ENCODE data around the gene ABLIM1.
A peak's percentile ranks its signal among the peaks of the same experiment; 100 is the strongest.

Gene ABLIM1

DNA sequence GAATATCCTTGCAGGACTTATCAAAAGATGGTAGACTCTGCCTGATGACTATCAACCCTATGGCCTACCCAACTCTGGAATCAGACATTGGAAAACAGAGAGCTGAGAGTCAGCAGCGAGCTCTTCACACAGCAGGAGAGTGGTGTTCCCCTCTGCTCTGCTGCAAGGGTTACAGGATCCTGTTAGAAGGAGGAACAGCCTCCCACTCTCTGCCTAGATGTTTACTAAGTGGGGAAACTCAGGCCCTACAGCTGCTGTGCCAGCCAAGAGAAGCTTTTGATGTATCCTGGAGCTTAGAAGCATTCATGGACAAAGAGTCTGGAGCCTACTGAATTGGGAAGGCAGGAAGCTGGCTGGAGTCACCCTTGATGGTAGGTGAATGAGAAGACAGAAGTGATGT, 104.6 kb downstream of the ABLIM1 start:
- Histone ChIP-seq H3K9me3 (ENCODE audit: control insufficient read depth, low read length) (no peaks in the 10 kb centered on the region), H3K4me3 (ENCODE audit: insufficient read depth, low read depth, low read length, poor library complexity, severe bottlenecking) (no peak overlapping the region), H3K4me1 (ENCODE audit: control insufficient read depth, insufficient read depth, low read length, poor library complexity, severe bottlenecking) (no peaks in the 10 kb centered on the region), H3K36me3 (ENCODE audit: control insufficient read depth, insufficient read depth, low read length) (no peaks in the 10 kb centered on the region), H3K27ac (ENCODE audit: insufficient read depth, low read length, poor library complexity, severe bottlenecking) (no peak overlapping the region), H3K27me3 (replicated peaks; ENCODE audit: control insufficient read depth, insufficient read depth, low read length, poor library complexity, severe bottlenecking) (no peaks in the 10 kb centered on the region)
- DNase-seq = no peak

DNA sequence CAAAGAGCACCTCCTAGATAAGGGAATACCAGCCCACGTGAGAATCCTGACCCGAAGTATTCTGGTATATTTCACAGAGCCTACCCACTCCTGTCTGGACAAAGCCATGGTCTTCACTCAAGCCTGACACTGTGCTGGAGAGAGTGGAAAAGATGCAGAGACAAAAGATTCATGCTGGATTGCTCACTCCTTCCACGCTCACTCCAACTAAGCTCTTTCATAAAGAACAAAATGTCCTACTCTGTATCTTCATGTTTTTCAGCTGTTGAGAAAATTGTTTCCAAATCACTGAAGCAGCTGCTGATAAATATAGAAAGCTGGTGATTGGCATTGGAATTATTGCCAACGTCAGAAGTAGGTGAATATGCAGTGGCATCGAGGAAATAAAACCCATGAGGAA, 106.0 kb downstream of the ABLIM1 start:
- H3K4me1 ChIP-seq (ENCODE audit: control insufficient read depth, insufficient read depth, low read length, poor library complexity, severe bottlenecking) = no peaks in the 10 kb centered on the region
- DNase-seq = no peak
- no peak overlapping the region for H3K4me3 ChIP-seq (ENCODE audit: insufficient read depth, low read depth, low read length, poor library complexity, severe bottlenecking)
- no peak overlapping the region for H3K27ac ChIP-seq (ENCODE audit: insufficient read depth, low read length, poor library complexity, severe bottlenecking)
- H3K27me3 ChIP-seq (replicated peaks; ENCODE audit: control insufficient read depth, insufficient read depth, low read length, poor library complexity, severe bottlenecking) = no peaks in the 10 kb centered on the region
- H3K9me3 ChIP-seq (ENCODE audit: control insufficient read depth, low read length) = no peaks in the 10 kb centered on the region
- H3K36me3 ChIP-seq (ENCODE audit: control insufficient read depth, insufficient read depth, low read length) = no peaks in the 10 kb centered on the region

DNA sequence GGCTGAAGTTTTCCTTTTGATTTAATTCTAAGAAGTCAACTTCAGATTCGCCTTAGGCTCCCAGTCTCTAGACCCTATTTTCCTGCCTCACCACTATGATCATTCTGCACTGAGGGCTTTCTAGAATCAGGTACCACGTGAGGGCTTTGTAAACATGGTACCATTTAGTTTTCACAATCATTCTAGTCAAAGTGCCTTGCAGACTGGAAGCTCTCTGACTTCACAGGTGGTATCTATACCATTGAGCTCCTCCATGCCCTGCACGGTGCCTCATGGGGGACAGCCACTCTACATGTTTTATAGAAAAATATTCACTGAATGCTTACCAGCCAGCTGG, 106.5 kb downstream of the ABLIM1 start:
- no peak for DNase-seq
- H3K4me1 ChIP-seq (ENCODE audit: control insufficient read depth, insufficient read depth, low read length, poor library complexity, severe bottlenecking) = no peaks in the 10 kb centered on the region
- no peaks in the 10 kb centered on the region for H3K36me3 ChIP-seq (ENCODE audit: control insufficient read depth, insufficient read depth, low read length)
- H3K27ac ChIP-seq (ENCODE audit: insufficient read depth, low read length, poor library complexity, severe bottlenecking) = no peak overlapping the region
- H3K27me3 ChIP-seq (replicated peaks; ENCODE audit: control insufficient read depth, insufficient read depth, low read length, poor library complexity, severe bottlenecking) = no peaks in the 10 kb centered on the region
- H3K9me3 ChIP-seq (ENCODE audit: control insufficient read depth, low read length) = no peaks in the 10 kb centered on the region
- no peak overlapping the region for H3K4me3 ChIP-seq (ENCODE audit: insufficient read depth, low read depth, low read length, poor library complexity, severe bottlenecking)

DNA sequence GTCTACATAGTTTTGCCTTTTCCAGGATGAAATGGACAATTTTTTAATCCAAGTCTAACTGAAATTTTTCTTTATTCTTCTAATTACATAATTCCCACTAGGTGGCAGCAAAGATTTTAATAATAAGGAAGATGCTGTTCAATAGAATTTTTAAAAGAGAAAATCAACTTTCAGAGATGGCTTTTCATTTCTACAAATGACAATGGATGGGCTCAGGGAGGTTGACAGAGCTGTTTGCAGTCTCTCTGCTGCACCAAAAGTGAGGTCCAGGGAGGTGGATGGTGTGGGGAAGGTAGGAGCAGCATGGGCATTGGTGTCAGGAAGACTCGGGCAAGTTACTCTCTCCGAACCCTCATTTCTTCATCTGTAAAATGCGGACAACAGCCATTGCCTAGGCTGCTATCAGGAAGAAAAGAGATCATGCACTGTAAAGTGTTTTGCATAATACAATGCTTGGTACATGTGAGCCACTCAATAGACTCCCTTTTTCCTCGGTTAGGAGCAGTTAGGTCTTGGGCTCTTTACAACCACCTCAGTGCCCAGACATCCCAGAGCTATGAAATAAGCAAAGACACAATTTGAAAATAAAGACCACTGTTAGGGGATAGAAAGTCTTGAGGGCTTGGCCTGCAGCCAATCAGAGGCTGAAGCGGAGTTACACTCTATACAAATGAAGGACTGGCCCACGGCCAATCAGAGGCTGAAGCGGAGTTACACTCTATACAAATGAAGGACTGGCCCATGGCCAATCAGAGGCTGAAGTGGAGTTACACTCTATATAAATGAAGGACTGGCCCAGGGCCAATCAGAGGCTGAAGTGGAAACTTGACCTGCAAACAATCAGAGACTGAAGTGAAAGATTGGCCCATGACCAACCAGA, 107.1 kb downstream of the ABLIM1 start:
- no peak for DNase-seq

DNA sequence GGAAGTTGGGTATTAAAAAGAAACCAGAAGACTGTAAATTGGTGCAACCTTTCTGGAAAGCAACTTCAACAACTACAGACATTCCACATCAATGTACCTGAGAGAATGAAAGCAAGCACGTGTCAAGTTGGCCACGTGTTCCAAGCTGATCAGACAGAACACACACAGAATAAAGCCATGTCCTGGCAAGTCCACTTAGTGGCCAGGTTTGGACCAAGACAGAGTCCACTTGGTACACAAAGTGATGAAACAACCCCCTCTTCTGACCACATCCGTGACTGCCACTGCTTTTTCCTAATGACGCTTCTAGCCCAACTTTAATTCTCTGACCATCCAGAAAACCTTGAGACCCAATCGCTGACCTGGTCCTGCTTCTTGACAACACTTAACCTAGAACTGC, 109.4 kb downstream of the ABLIM1 start:
- no peak overlapping the region for H3K4me3 ChIP-seq (ENCODE audit: insufficient read depth, low read depth, low read length, poor library complexity, severe bottlenecking)
- no peak overlapping the region for H3K27ac ChIP-seq (ENCODE audit: insufficient read depth, low read length, poor library complexity, severe bottlenecking)
- DNase-seq = no peak
- no peaks in the 10 kb centered on the region for H3K36me3 ChIP-seq (ENCODE audit: control insufficient read depth, insufficient read depth, low read length)
- H3K27me3 ChIP-seq (replicated peaks; ENCODE audit: control insufficient read depth, insufficient read depth, low read length, poor library complexity, severe bottlenecking) = no peaks in the 10 kb centered on the region
- no peaks in the 10 kb centered on the region for H3K9me3 ChIP-seq (ENCODE audit: control insufficient read depth, low read length)
- peaks cover 17% of the 10 kb centered on the region for H3K4me1 ChIP-seq (ENCODE audit: control insufficient read depth, insufficient read depth, low read length, poor library complexity, severe bottlenecking)

More for the DNA sequence above, 107.1 kb downstream of the ABLIM1 start:
- Histone ChIP-seq H3K9me3 (ENCODE audit: control insufficient read depth, low read length) (no peaks in the 10 kb centered on the region), H3K27me3 (replicated peaks; ENCODE audit: control insufficient read depth, insufficient read depth, low read length, poor library complexity, severe bottlenecking) (no peaks in the 10 kb centered on the region), H3K36me3 (ENCODE audit: control insufficient read depth, insufficient read depth, low read length) (no peaks in the 10 kb centered on the region), H3K27ac (ENCODE audit: insufficient read depth, low read length, poor library complexity, severe bottlenecking) (no peak overlapping the region), H3K4me1 (ENCODE audit: control insufficient read depth, insufficient read depth, low read length, poor library complexity, severe bottlenecking) (no peaks in the 10 kb centered on the region), H3K4me3 (ENCODE audit: insufficient read depth, low read depth, low read length, poor library complexity, severe bottlenecking) (no peak overlapping the region)

DNA sequence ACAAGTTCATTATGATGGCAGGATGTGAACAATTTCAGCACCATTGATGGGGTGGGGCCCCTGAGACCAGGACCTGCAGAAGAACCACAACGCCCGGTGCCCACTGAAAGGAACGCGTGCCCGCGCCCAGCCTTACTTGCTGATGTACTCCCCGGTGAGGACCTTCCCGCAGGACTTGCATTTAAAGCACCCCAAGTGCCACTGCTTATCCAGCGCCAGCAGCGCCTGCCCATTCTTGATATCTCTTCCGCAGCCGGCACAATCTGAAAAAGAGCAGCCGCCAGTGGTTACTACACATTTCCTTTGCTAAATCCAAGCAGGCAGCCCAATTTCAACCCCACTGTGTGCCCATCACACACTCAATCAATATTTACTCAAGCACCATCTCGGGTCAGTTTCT, 110.6 kb downstream of the ABLIM1 start:
- peaks cover 28% of the 10 kb centered on the region for H3K4me1 ChIP-seq (ENCODE audit: control insufficient read depth, insufficient read depth, low read length, poor library complexity, severe bottlenecking)
- no peaks in the 10 kb centered on the region for H3K27me3 ChIP-seq (replicated peaks; ENCODE audit: control insufficient read depth, insufficient read depth, low read length, poor library complexity, severe bottlenecking)
- no peak for DNase-seq

DNA sequence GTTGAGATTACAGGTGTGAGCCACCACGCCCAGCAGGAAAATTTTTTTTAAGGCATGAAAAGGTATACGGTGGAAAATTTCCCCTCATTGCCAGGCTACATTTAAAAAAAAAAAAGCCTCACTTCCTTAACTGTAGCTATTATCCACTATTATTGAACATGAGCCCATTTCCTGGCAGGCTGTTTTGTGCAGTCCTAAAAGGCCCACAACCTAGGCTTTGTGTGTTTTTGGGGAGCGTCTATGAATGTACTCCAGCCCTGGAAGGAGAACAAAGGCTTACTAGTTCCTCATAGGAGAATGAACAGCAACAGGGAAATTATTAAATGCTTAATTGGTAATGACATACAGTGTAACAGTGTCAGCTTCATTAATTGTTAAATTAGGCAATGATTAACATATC, 111.0 kb downstream of the ABLIM1 start:
- H3K27ac ChIP-seq (ENCODE audit: insufficient read depth, low read length, poor library complexity, severe bottlenecking) = no peak overlapping the region
- no peaks in the 10 kb centered on the region for H3K9me3 ChIP-seq (ENCODE audit: control insufficient read depth, low read length)
- H3K36me3 ChIP-seq (ENCODE audit: control insufficient read depth, insufficient read depth, low read length) = no peaks in the 10 kb centered on the region
- no peak for DNase-seq
- no peaks in the 10 kb centered on the region for H3K27me3 ChIP-seq (replicated peaks; ENCODE audit: control insufficient read depth, insufficient read depth, low read length, poor library complexity, severe bottlenecking)
- no peak overlapping the region for H3K4me3 ChIP-seq (ENCODE audit: insufficient read depth, low read depth, low read length, poor library complexity, severe bottlenecking)
- peaks cover 33% of the 10 kb centered on the region for H3K4me1 ChIP-seq (ENCODE audit: control insufficient read depth, insufficient read depth, low read length, poor library complexity, severe bottlenecking)

More for the DNA sequence above, 110.6 kb downstream of the ABLIM1 start:
- H3K4me3 ChIP-seq (ENCODE audit: insufficient read depth, low read depth, low read length, poor library complexity, severe bottlenecking) = no peak overlapping the region
- H3K27ac ChIP-seq (ENCODE audit: insufficient read depth, low read length, poor library complexity, severe bottlenecking) = no peak overlapping the region
- H3K36me3 ChIP-seq (ENCODE audit: control insufficient read depth, insufficient read depth, low read length) = no peaks in the 10 kb centered on the region
- no peaks in the 10 kb centered on the region for H3K9me3 ChIP-seq (ENCODE audit: control insufficient read depth, low read length)

DNA sequence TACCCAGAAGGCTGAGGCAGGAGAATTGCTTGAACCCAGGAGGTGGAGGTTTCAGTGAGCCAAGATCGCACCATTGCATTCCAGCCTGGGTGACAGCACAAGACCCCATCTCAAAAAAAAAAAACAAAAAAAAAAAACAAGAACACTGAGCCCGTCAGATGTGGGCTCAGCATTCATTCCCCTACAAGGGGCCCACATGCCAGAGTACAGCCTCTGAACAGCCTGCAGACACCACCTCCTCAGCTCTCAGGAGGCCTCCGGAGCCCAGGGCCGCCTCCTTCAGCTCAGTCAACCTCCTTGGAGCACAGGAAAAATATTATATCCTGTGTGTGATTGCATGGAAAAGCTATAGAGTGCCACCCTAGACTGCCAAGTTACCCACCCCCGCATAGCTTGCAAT, 112.3 kb downstream of the ABLIM1 start:
- Histone ChIP-seq H3K4me1 (ENCODE audit: control insufficient read depth, insufficient read depth, low read length, poor library complexity, severe bottlenecking) (peaks cover 45% of the 10 kb centered on the region), H3K36me3 (ENCODE audit: control insufficient read depth, insufficient read depth, low read length) (no peaks in the 10 kb centered on the region), H3K27ac (ENCODE audit: insufficient read depth, low read length, poor library complexity, severe bottlenecking) (no peak overlapping the region), H3K9me3 (ENCODE audit: control insufficient read depth, low read length) (no peaks in the 10 kb centered on the region), H3K27me3 (replicated peaks; ENCODE audit: control insufficient read depth, insufficient read depth, low read length, poor library complexity, severe bottlenecking) (no peaks in the 10 kb centered on the region), H3K4me3 (ENCODE audit: insufficient read depth, low read depth, low read length, poor library complexity, severe bottlenecking) (no peak overlapping the region)
- no peak for DNase-seq

DNA sequence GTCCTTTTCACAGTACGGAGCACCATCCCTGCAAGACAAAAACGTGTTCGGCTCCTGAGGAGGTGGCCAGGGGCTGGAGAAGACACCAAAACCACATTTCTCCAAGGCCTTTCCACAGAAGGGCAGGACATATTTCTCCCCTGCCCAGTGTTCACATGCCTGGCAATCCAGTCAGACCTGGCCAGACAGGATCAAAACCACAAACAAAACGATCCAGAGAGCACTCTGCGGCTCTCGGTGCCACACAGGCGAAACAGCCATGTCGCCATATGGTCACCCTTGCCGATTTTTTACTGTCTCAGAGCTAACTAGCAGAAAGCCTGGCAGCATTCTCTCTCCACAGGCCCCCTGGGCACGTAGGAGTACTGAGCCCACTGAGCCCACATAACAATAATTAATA, 113.0 kb downstream of the ABLIM1 start:
- peaks cover 52% of the 10 kb centered on the region for H3K4me1 ChIP-seq (ENCODE audit: control insufficient read depth, insufficient read depth, low read length, poor library complexity, severe bottlenecking)
- H3K36me3 ChIP-seq (ENCODE audit: control insufficient read depth, insufficient read depth, low read length) = no peaks in the 10 kb centered on the region
- H3K27ac ChIP-seq (ENCODE audit: insufficient read depth, low read length, poor library complexity, severe bottlenecking) = no peak overlapping the region
- H3K9me3 ChIP-seq (ENCODE audit: control insufficient read depth, low read length) = no peaks in the 10 kb centered on the region
- no peaks in the 10 kb centered on the region for H3K27me3 ChIP-seq (replicated peaks; ENCODE audit: control insufficient read depth, insufficient read depth, low read length, poor library complexity, severe bottlenecking)
- no peak overlapping the region for H3K4me3 ChIP-seq (ENCODE audit: insufficient read depth, low read depth, low read length, poor library complexity, severe bottlenecking)
- no peak for DNase-seq

DNA sequence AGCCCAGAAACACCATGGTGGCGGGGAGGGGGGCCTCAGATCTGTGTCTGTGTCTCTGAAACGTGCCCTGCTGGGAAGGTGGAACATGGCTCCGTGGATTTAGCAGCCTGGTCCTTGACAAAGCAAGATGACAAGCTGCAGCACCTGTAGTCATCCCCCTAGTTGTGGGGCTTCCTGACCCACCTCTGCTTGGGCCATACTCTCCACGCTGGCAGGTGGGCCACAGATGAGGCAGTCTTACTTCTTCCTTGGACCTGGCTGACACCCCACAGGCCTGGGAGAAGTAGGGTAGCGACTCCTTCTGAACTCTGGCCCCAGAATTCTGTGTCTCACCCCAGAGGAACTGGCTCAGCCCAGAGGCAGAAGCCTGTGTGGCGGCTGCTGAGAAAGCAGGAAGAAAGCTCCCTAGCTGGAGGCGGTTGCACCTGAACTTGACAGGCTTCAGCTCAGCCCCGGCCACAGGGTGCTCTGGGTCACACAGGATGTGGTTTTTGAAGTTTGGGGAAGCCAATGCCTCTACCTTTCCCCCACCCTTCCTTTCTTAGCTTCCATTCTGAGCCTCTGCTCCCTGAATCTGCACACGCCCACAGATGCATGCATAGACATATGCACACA, 113.9 kb downstream of the ABLIM1 start:
- Histone ChIP-seq H3K4me1 (ENCODE audit: control insufficient read depth, insufficient read depth, low read length, poor library complexity, severe bottlenecking) (peaks cover 60% of the 10 kb centered on the region), H3K27me3 (replicated peaks; ENCODE audit: control insufficient read depth, insufficient read depth, low read length, poor library complexity, severe bottlenecking) (no peaks in the 10 kb centered on the region), H3K9me3 (ENCODE audit: control insufficient read depth, low read length) (no peaks in the 10 kb centered on the region), H3K36me3 (ENCODE audit: control insufficient read depth, insufficient read depth, low read length) (no peaks in the 10 kb centered on the region), H3K4me3 (ENCODE audit: insufficient read depth, low read depth, low read length, poor library complexity, severe bottlenecking) (peak overlapping the region; percentile 22), H3K27ac (ENCODE audit: insufficient read depth, low read length, poor library complexity, severe bottlenecking) (peak overlapping the region; percentile 79)
- DNase-seq = peak; percentile 55 to 61 (median 58)

Data from effector memory CD4-positive, alpha-beta T cell (primary cell).